Vagina (tissue), 2 donors: ENCODE results near the gene ENAH.

Experiments
- POLR2AphosphoS5 ChIP-seq, 2 donors: sonication (generic); formaldehyde crosslinking; IDR thresholded peaks; one replicate each; pipeline ENCODE4 v1.9.0; 2017; ENCODE audit warnings: antibody characterized with exemption in 2 of 2, mild to moderate bottlenecking in 2 of 2, low read depth in 1 of 2; ENCODE audit not compliant: insufficient read depth in 1 of 2
- TF ChIP-seq, protein P1 (sequence below), 3 experiments: fragments of 450-650 bp in 2 of 3; fragments of 200-600 bp in 1 of 3; sonication (generic) in 1 of 3; IDR thresholded peaks; one replicate each; pipeline ENCODE4 v1.5.1; 2017 to 2019; ENCODE audit warnings: antibody characterized with exemption in 3 of 3, mild to moderate bottlenecking in 2 of 3, moderate library complexity in 2 of 3

DNA sequence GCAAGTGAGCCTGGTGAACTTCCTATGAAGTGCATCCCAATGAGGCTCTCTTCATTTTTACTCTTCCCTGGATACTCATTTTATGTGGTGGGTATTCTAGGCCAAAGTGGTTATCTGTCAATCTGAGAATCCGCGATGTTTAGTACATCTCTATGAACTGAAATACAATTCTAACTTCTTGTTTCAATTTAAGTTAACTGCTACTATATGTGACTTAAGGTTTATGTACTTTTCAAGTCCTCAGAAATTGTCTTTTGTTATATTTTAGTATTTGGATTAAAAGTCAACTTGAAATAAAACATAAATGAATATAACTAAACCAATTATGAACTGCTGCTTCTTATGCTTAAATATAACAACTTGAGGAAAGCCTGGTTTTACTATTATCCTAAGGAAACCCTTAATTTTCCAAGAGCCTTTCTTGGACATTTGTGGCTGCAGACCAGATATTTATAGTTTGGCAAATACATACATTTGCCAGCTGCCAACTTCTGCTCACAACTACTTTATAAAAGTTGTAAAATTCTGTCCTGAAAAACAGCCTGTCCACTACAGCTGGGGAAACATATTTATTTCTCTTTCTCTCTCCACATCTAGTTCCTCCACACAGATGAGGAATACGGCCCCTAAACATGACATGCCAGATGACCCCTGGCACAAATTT lies 60.4 kb downstream of the ENAH start:
- TF ChIP-seq, protein P1, sequence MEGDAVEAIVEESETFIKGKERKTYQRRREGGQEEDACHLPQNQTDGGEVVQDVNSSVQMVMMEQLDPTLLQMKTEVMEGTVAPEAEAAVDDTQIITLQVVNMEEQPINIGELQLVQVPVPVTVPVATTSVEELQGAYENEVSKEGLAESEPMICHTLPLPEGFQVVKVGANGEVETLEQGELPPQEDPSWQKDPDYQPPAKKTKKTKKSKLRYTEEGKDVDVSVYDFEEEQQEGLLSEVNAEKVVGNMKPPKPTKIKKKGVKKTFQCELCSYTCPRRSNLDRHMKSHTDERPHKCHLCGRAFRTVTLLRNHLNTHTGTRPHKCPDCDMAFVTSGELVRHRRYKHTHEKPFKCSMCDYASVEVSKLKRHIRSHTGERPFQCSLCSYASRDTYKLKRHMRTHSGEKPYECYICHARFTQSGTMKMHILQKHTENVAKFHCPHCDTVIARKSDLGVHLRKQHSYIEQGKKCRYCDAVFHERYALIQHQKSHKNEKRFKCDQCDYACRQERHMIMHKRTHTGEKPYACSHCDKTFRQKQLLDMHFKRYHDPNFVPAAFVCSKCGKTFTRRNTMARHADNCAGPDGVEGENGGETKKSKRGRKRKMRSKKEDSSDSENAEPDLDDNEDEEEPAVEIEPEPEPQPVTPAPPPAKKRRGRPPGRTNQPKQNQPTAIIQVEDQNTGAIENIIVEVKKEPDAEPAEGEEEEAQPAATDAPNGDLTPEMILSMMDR (IDR thresholded peaks at IDR 0.05): no peak
- no peak for TF ChIP-seq POLR2AphosphoS5 (IDR thresholded peaks at IDR 0.05; ENCODE audit: insufficient read depth in 1 of 2, low read depth in 1 of 2)
